RWPE2 (cell line): ENCODE results near the gene PTPN5.

ENCODE experiments used
- ATAC-seq: fragments of 200-7000 bp; cut with Tn5 transposase; 3 replicates; pipeline ENCODE4 v1.9.1; 2021; ENCODE audit warnings: low read depth
- DNase-seq: peaks from one replicate; pipeline ENCODE4 v3.0.0-alpha.2; 2020; ENCODE audit warnings: low spot score
- H3K27ac ChIP-seq: fragments of 450-650 bp; 2 replicates; pipeline ENCODE4 v1.5.1; 2017; ENCODE audit warnings: mild to moderate bottlenecking; ENCODE audit not compliant: poor library complexity, severe bottlenecking
- H3K27me3 ChIP-seq: fragments of 250-450 bp; sonication (Bioruptor Pico); 2 replicates; pipeline ENCODE4 v1.5.1; 2021; ENCODE audit warnings: mild to moderate bottlenecking, moderate library complexity; ENCODE audit not compliant: insufficient read depth, poor library complexity, severe bottlenecking
- H3K36me3 ChIP-seq: fragments of 250-450 bp; sonication (Bioruptor Pico); 2 replicates; pipeline ENCODE4 v1.5.1; 2020; ENCODE audit warnings: low read depth, mild to moderate bottlenecking, moderate library complexity
- H3K4me1 ChIP-seq: fragments of 250-450 bp; sonication (Bioruptor Pico); 2 replicates; pipeline ENCODE4 v1.5.1; 2021; ENCODE audit warnings: mild to moderate bottlenecking, moderate library complexity; ENCODE audit not compliant: insufficient read depth, poor library complexity, severe bottlenecking
- H3K4me3 ChIP-seq: fragments of 250-450 bp; sonication (Bioruptor Pico); 2 replicates; pipeline ENCODE4 v1.5.1; 2021; ENCODE audit warnings: mild to moderate bottlenecking, moderate library complexity; ENCODE audit not compliant: severe bottlenecking
- H3K9me3 ChIP-seq: fragments of 250-450 bp; sonication (Bioruptor Pico); 2 replicates; pipeline ENCODE4 v1.5.1; 2021; ENCODE audit warnings: mild to moderate bottlenecking, moderate library complexity; ENCODE audit not compliant: severe bottlenecking
- TF ChIP-seq, protein P1 (sequence below): fragments of 450-650 bp; IDR thresholded peaks from one replicate; pipeline ENCODE4 v1.5.1; 2017; ENCODE audit warnings: mild to moderate bottlenecking, moderate library complexity; ENCODE audit not compliant: poor library complexity, severe bottlenecking

PTPN5 gene

GRCh38 chr11:18736590-18737148, 54.9 kb downstream of the PTPN5 start:
- H3K36me3 ChIP-seq = no peaks in the 10 kb centered on the region
- DNase-seq = no peak
- H3K27ac ChIP-seq = no peak overlapping the region
- H3K4me3 ChIP-seq = no peak overlapping the region
- H3K27me3 ChIP-seq = no peaks in the 10 kb centered on the region
- H3K4me1 ChIP-seq = no peaks in the 10 kb centered on the region
- peak; percentile 30; the same call in 2 of the 3 replicates for ATAC-seq
- H3K9me3 ChIP-seq = no peaks in the 10 kb centered on the region
- TF ChIP-seq, protein P1, sequence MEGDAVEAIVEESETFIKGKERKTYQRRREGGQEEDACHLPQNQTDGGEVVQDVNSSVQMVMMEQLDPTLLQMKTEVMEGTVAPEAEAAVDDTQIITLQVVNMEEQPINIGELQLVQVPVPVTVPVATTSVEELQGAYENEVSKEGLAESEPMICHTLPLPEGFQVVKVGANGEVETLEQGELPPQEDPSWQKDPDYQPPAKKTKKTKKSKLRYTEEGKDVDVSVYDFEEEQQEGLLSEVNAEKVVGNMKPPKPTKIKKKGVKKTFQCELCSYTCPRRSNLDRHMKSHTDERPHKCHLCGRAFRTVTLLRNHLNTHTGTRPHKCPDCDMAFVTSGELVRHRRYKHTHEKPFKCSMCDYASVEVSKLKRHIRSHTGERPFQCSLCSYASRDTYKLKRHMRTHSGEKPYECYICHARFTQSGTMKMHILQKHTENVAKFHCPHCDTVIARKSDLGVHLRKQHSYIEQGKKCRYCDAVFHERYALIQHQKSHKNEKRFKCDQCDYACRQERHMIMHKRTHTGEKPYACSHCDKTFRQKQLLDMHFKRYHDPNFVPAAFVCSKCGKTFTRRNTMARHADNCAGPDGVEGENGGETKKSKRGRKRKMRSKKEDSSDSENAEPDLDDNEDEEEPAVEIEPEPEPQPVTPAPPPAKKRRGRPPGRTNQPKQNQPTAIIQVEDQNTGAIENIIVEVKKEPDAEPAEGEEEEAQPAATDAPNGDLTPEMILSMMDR = no peak

GRCh38 chr11:18733202-18733601, 58.4 kb downstream of the PTPN5 start:
- Histone ChIP-seq H3K27ac (no peak overlapping the region), H3K9me3 (no peaks in the 10 kb centered on the region), H3K4me3 (no peak overlapping the region), H3K4me1 (no peaks in the 10 kb centered on the region), H3K36me3 (no peaks in the 10 kb centered on the region), H3K27me3 (no peaks in the 10 kb centered on the region)
- DNase-seq (no peak), ATAC-seq (no peak)
- TF ChIP-seq, protein P1 = no peak

GRCh38 chr11:18731949-18732821, 59.4 kb downstream of the PTPN5 start:
- no peak overlapping the region for H3K4me3 ChIP-seq
- H3K9me3 ChIP-seq = no peaks in the 10 kb centered on the region
- DNase-seq (no peak), ATAC-seq (peak; percentile 59)
- H3K27ac ChIP-seq = no peak overlapping the region
- no peaks in the 10 kb centered on the region for H3K27me3 ChIP-seq
- TF ChIP-seq, protein P1 = peak; percentile 93
- no peaks in the 10 kb centered on the region for H3K4me1 ChIP-seq
- no peaks in the 10 kb centered on the region for H3K36me3 ChIP-seq

GRCh38 chr11:18731441-18731840, 60.2 kb downstream of the PTPN5 start:
- H3K9me3 ChIP-seq = no peaks in the 10 kb centered on the region
- no peak overlapping the region for H3K27ac ChIP-seq
- no peaks in the 10 kb centered on the region for H3K27me3 ChIP-seq
- TF ChIP-seq, protein P1 = no peak
- no peak for ATAC-seq
- H3K4me3 ChIP-seq = no peak overlapping the region
- no peaks in the 10 kb centered on the region for H3K36me3 ChIP-seq
- no peaks in the 10 kb centered on the region for H3K4me1 ChIP-seq
- no peak for DNase-seq

GRCh38 chr11:18730020-18730419, 61.6 kb downstream of the PTPN5 start:
- Histone ChIP-seq H3K4me3 (no peak overlapping the region), H3K36me3 (no peaks in the 10 kb centered on the region), H3K27ac (no peak overlapping the region), H3K9me3 (no peaks in the 10 kb centered on the region), H3K4me1 (no peaks in the 10 kb centered on the region), H3K27me3 (no peaks in the 10 kb centered on the region)
- TF ChIP-seq, protein P1 = no peak
- DNase-seq = no peak
- ATAC-seq = no peak
